ENCODE data around the gene PLXNC1.

PLXNC1 gene

GRCh38 chr12:94261786-94262185, 113.4 kb downstream of the PLXNC1 start:
- Histone ChIP-seq H3F3A (ENCODE audit: low read depth) (no peaks in the 10 kb centered on the region), H3K27me3 (ENCODE audit: insufficient read depth, low read length, poor library complexity, severe bottlenecking) (no peaks in the 10 kb centered on the region), H3K9me2 (replicated peaks; ENCODE audit: low read depth, low read length) (no peaks in the 10 kb centered on the region), H3K36me3 (ENCODE audit: insufficient read depth, low read length) (peaks cover 7% of the 10 kb centered on the region; the same call in 1 of the 2 replicates), H3K9ac (ENCODE audit: low read depth, low read length, poor library complexity, severe bottlenecking) (peak overlapping the region; percentile 77), H3K79me2 (ENCODE audit: insufficient read depth, low read length) (no peaks in the 10 kb centered on the region), H3K9me3 (ENCODE audit: insufficient read depth, low read depth, low read length) (no peaks in the 10 kb centered on the region), H3K4me2 (ENCODE audit: low read depth, low read length, poor library complexity, severe bottlenecking) (peak overlapping the region; percentile 83), H4K20me1 (ENCODE audit: insufficient read depth, low read length, poor library complexity, severe bottlenecking) (no peaks in the 10 kb centered on the region), H2AFZ (ENCODE audit: low read length) (peak overlapping the region; percentile 74; the same call in 1 of the 2 replicates), H3K4me1 (ENCODE audit: insufficient read depth, low read length, poor library complexity, severe bottlenecking) (peaks cover 23% of the 10 kb centered on the region), H3K4me3 (ENCODE audit: low read length, poor library complexity, severe bottlenecking) (peak overlapping the region; percentile 89)
- TF ChIP-seq, protein P1, sequence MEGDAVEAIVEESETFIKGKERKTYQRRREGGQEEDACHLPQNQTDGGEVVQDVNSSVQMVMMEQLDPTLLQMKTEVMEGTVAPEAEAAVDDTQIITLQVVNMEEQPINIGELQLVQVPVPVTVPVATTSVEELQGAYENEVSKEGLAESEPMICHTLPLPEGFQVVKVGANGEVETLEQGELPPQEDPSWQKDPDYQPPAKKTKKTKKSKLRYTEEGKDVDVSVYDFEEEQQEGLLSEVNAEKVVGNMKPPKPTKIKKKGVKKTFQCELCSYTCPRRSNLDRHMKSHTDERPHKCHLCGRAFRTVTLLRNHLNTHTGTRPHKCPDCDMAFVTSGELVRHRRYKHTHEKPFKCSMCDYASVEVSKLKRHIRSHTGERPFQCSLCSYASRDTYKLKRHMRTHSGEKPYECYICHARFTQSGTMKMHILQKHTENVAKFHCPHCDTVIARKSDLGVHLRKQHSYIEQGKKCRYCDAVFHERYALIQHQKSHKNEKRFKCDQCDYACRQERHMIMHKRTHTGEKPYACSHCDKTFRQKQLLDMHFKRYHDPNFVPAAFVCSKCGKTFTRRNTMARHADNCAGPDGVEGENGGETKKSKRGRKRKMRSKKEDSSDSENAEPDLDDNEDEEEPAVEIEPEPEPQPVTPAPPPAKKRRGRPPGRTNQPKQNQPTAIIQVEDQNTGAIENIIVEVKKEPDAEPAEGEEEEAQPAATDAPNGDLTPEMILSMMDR (conservative IDR thresholded peaks at IDR 0.05; ENCODE audit: low read length), result no peak
- no peak for TF ChIP-seq EZH2phosphoT487 (IDR thresholded peaks at IDR 0.05; ENCODE audit: borderline replicate concordance)

DNA sequence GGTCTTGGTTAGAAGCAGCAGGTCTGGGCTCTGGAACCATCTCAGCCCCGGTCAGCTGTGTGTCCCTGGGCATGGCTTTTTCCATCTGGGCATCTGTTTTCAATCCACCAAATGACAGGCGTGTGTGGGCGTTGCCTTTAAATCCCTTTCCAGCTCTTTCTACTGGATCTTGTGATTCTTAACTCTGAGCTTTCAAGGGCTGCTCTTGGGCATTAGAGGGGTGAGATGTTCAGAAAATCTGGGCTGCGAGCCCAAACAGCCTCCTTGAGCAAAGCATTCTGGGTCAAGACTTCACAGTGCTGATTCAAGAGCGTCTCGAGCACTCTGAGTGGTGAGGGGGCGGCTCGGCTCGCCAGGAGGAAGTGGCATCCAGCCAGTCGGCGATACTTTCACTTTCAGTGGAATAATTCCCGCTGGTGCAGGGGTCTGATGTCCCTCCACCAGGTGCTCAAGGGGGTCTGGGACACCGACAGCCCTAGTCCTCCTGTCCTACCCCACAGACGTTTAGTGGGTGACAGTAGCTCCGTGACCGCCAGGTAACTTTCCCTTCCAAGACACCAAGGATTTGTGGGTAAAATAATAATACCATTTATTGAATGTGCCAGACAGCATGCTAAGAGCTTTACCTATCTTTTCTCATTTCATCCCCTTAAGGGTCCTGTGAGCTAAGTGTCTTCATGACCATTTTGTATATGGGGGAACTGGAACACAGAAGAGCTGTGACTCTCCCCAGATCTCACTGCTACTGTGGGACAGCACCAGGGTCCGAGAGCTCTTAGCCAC, 114.0 kb downstream of the PLXNC1 start:
- peaks cover 7% of the 10 kb centered on the region; the same call in 1 of the 2 replicates for H3K36me3 ChIP-seq (ENCODE audit: insufficient read depth, low read length)
- peak overlapping the region; percentile 89 for H3K4me3 ChIP-seq (ENCODE audit: low read length, poor library complexity, severe bottlenecking)
- peak overlapping the region; percentile 77 for H3K9ac ChIP-seq (ENCODE audit: low read depth, low read length, poor library complexity, severe bottlenecking)
- H2AFZ ChIP-seq (ENCODE audit: low read length), result peak overlapping the region; percentile 74
- peaks cover 26% of the 10 kb centered on the region for H3K4me1 ChIP-seq (ENCODE audit: insufficient read depth, low read length, poor library complexity, severe bottlenecking)
- no peaks in the 10 kb centered on the region for H4K20me1 ChIP-seq (ENCODE audit: insufficient read depth, low read length, poor library complexity, severe bottlenecking)
- H3K79me2 ChIP-seq (ENCODE audit: insufficient read depth, low read length), result no peaks in the 10 kb centered on the region
- H3K9me3 ChIP-seq (ENCODE audit: insufficient read depth, low read depth, low read length), result no peaks in the 10 kb centered on the region
- TF ChIP-seq, protein P1 (conservative IDR thresholded peaks at IDR 0.05; ENCODE audit: low read length), result no peak
- TF ChIP-seq EZH2phosphoT487 (IDR thresholded peaks at IDR 0.05; ENCODE audit: borderline replicate concordance), result no peak
- no peaks in the 10 kb centered on the region for H3K9me2 ChIP-seq (replicated peaks; ENCODE audit: low read depth, low read length)
- H3K4me2 ChIP-seq (ENCODE audit: low read depth, low read length, poor library complexity, severe bottlenecking), result peak overlapping the region; percentile 83
- no peaks in the 10 kb centered on the region for H3F3A ChIP-seq (ENCODE audit: low read depth)
- H3K27me3 ChIP-seq (ENCODE audit: insufficient read depth, low read length, poor library complexity, severe bottlenecking), result no peaks in the 10 kb centered on the region

GRCh38 chr12:94263011-94263811, 114.8 kb downstream of the PLXNC1 start:
- H2AFZ ChIP-seq (ENCODE audit: low read length), result peak overlapping the region; percentile 74
- peak overlapping the region; percentile 89 for H3K4me3 ChIP-seq (ENCODE audit: low read length, poor library complexity, severe bottlenecking)
- H3K79me2 ChIP-seq (ENCODE audit: insufficient read depth, low read length), result no peaks in the 10 kb centered on the region
- H3K4me1 ChIP-seq (ENCODE audit: insufficient read depth, low read length, poor library complexity, severe bottlenecking), result peaks cover 32% of the 10 kb centered on the region
- no peaks in the 10 kb centered on the region for H3K27me3 ChIP-seq (ENCODE audit: insufficient read depth, low read length, poor library complexity, severe bottlenecking)
- no peaks in the 10 kb centered on the region for H4K20me1 ChIP-seq (ENCODE audit: insufficient read depth, low read length, poor library complexity, severe bottlenecking)
- peaks cover 7% of the 10 kb centered on the region; the same call in 1 of the 2 replicates for H3K36me3 ChIP-seq (ENCODE audit: insufficient read depth, low read length)
- peak overlapping the region; percentile 77 for H3K9ac ChIP-seq (ENCODE audit: low read depth, low read length, poor library complexity, severe bottlenecking)
- no peaks in the 10 kb centered on the region for H3K9me3 ChIP-seq (ENCODE audit: insufficient read depth, low read depth, low read length)
- no peaks in the 10 kb centered on the region for H3F3A ChIP-seq (ENCODE audit: low read depth)
- TF ChIP-seq, protein P1 (conservative IDR thresholded peaks at IDR 0.05; ENCODE audit: low read length), result no peak
- TF ChIP-seq EZH2phosphoT487 (IDR thresholded peaks at IDR 0.05; ENCODE audit: borderline replicate concordance), result no peak
- peak overlapping the region; percentile 83 for H3K4me2 ChIP-seq (ENCODE audit: low read depth, low read length, poor library complexity, severe bottlenecking)
- no peaks in the 10 kb centered on the region for H3K9me2 ChIP-seq (replicated peaks; ENCODE audit: low read depth, low read length)

Measured in Loucy (cell line).